Activated CD4-positive, CD25-positive, alpha-beta regulatory T cell (primary cell): ENCODE results near the gene RBPJ.
"Not testable (repeated sequence)": the region's sequence is repeated elsewhere in the genome, so short reads cannot be mapped to it uniquely, and the experiment has no call there.

Source experiments
- DNase-seq, 4 experiments: peaks; one replicate each; lab custom pipeline; 2025; lab: John Stamatoyannopoulos, UW

The RBPJ gene

GRCh38 chr4:26342328-26343037 lies 21.7 kb downstream of the RBPJ start:
- no peak for DNase-seq

GRCh38 chr4:26343038-26343398 lies 22.2 kb downstream of the RBPJ start:
- DNase-seq = no peak

GRCh38 chr4:26344901-26345564 lies 24.2 kb downstream of the RBPJ start:
- DNase-seq = no peak

GRCh38 chr4:26345565-26345938 lies 24.7 kb downstream of the RBPJ start:
- no peak for DNase-seq

GRCh38 chr4:26346203-26346620 lies 25.4 kb downstream of the RBPJ start:
- DNase-seq = no peak

- no peak for DNase-seq
Observed at GRCh38 chr4:26349496-26349895, 28.7 kb downstream of the RBPJ start.

- DNase-seq = no peak
Observed at GRCh38 chr4:26351685-26352084, 30.9 kb downstream of the RBPJ start.

- no peak for DNase-seq
Observed at GRCh38 chr4:26354491-26354890, 33.7 kb downstream of the RBPJ start.

- DNase-seq = no peak
Observed at GRCh38 chr4:26355392-26356052, 34.7 kb downstream of the RBPJ start.

- DNase-seq = no peak
Observed at GRCh38 chr4:26356081-26356501, 35.3 kb downstream of the RBPJ start.

GRCh38 chr4:26359521-26359920 lies 38.7 kb downstream of the RBPJ start:
- not testable (repeated sequence) for DNase-seq

- no peak for DNase-seq
Observed at GRCh38 chr4:26360273-26360672, 39.5 kb downstream of the RBPJ start.

GRCh38 chr4:26360864-26361263 lies 40.0 kb downstream of the RBPJ start:
- no peak for DNase-seq

- no peak for DNase-seq
Observed at GRCh38 chr4:26361297-26361696, 40.5 kb downstream of the RBPJ start.

GRCh38 chr4:26362745-26363439 lies 42.1 kb downstream of the RBPJ start:
- no peak for DNase-seq

GRCh38 chr4:26365537-26366150 lies 44.8 kb downstream of the RBPJ start:
- no peak for DNase-seq

GRCh38 chr4:26367811-26368210 lies 47.0 kb downstream of the RBPJ start:
- no peak for DNase-seq

GRCh38 chr4:26368685-26369084 lies 47.9 kb downstream of the RBPJ start:
- no peak for DNase-seq

GRCh38 chr4:26369132-26369531 lies 48.3 kb downstream of the RBPJ start:
- DNase-seq = no peak

GRCh38 chr4:26369581-26369980 lies 48.8 kb downstream of the RBPJ start:
- no peak for DNase-seq

- DNase-seq = no peak
Observed at GRCh38 chr4:26372076-26372475, 51.3 kb downstream of the RBPJ start.

- peak in 3 of 4 experiments; percentile 2 to 14 (median 10) for DNase-seq
Observed at GRCh38 chr4:26372525-26373172, 51.8 kb downstream of the RBPJ start.
